ENCODE data around the gene NLK.
"Not testable (repeated sequence)": the region's sequence is repeated elsewhere in the genome, so short reads cannot be mapped to it uniquely, and the experiment has no call there.

Gene NLK

GRCh38 chr17:28119046-28119445 lies 76.6 kb downstream of the NLK start:
- no peak for DNase-seq

GRCh38 chr17:28119560-28119959 lies 77.1 kb downstream of the NLK start:
- no peak for DNase-seq

GRCh38 chr17:28120766-28121165 lies 78.3 kb downstream of the NLK start:
- DNase-seq: no peak

- no peak for DNase-seq
Measured at GRCh38 chr17:28124962-28125361, 82.5 kb downstream of the NLK start.

- no peak for DNase-seq
Measured at GRCh38 chr17:28125526-28126378, 83.3 kb downstream of the NLK start.

- DNase-seq: no peak
Measured at GRCh38 chr17:28127196-28127595, 84.7 kb downstream of the NLK start.

- DNase-seq: no peak
Measured at GRCh38 chr17:28128779-28129178, 86.3 kb downstream of the NLK start.

GRCh38 chr17:28130472-28130871 lies 88.0 kb downstream of the NLK start:
- DNase-seq: no peak

- no peak for DNase-seq
Measured at GRCh38 chr17:28131599-28131998, 89.1 kb downstream of the NLK start.

- no peak for DNase-seq
Measured at GRCh38 chr17:28133562-28133970, 91.1 kb downstream of the NLK start.

GRCh38 chr17:28136923-28137322 lies 94.4 kb downstream of the NLK start:
- DNase-seq: no peak

GRCh38 chr17:28139822-28140221 lies 97.3 kb downstream of the NLK start:
- no peak for DNase-seq

- DNase-seq: peak; percentile 23
Measured at GRCh38 chr17:28141313-28141712, 98.8 kb downstream of the NLK start.

- DNase-seq: no peak
Measured at GRCh38 chr17:28141773-28142172, 99.3 kb downstream of the NLK start.

- DNase-seq: no peak
Measured at GRCh38 chr17:28142305-28142704, 99.8 kb downstream of the NLK start.

- DNase-seq: no peak
Measured at GRCh38 chr17:28144019-28144418, 101.5 kb downstream of the NLK start.

- peak; percentile 66 for DNase-seq
Measured at GRCh38 chr17:28145348-28145747, 102.9 kb downstream of the NLK start.

- no peak for DNase-seq
Measured at GRCh38 chr17:28147017-28147416, 104.5 kb downstream of the NLK start.

GRCh38 chr17:28151001-28151400 lies 108.5 kb downstream of the NLK start:
- DNase-seq: peak; percentile 78

GRCh38 chr17:28154214-28154613 lies 111.7 kb downstream of the NLK start:
- DNase-seq: no peak

GRCh38 chr17:28155405-28155804 lies 112.9 kb downstream of the NLK start:
- DNase-seq: not testable (repeated sequence)

GRCh38 chr17:28159004-28159403 lies 116.5 kb downstream of the NLK start:
- no peak for DNase-seq

GRCh38 chr17:28159924-28160323 lies 117.4 kb downstream of the NLK start:
- DNase-seq: no peak

- no peak for DNase-seq
Measured at GRCh38 chr17:28160610-28161009, 118.1 kb downstream of the NLK start.

- no peak for DNase-seq
Measured at GRCh38 chr17:28161311-28161710, 118.8 kb downstream of the NLK start.

All from NCI-H2171 treated with DMSO at 0.1 percent for 48 hours (cell line).